SU-DHL-6 (cell line): Measurements from ENCODE around the gene ZNF229.
"Not testable (repeated sequence)": the region's sequence is repeated elsewhere in the genome, so short reads cannot be mapped to it uniquely, and the experiment has no call there.

ENCODE experiments used
- EZH2phosphoT487 ChIP-seq: fragments of 200-600 bp; sonication (generic), shearing (Covaris generic); conservative IDR thresholded peaks from 2 replicates; pipeline ENCODE4 v1.6.1; 2018; ENCODE audit warnings: mild to moderate bottlenecking, antibody characterized with exemption, low read length, moderate library complexity, mixed read lengths
- TF ChIP-seq, protein P1 (sequence below): fragments of 200-600 bp; sonication (generic); IDR thresholded peaks from one replicate; pipeline ENCODE4 v1.5.1; 2017; ENCODE audit warnings: antibody characterized with exemption, mild to moderate bottlenecking, low read length, moderate library complexity; ENCODE audit not compliant: insufficient read depth, poor library complexity, severe bottlenecking

DNA sequence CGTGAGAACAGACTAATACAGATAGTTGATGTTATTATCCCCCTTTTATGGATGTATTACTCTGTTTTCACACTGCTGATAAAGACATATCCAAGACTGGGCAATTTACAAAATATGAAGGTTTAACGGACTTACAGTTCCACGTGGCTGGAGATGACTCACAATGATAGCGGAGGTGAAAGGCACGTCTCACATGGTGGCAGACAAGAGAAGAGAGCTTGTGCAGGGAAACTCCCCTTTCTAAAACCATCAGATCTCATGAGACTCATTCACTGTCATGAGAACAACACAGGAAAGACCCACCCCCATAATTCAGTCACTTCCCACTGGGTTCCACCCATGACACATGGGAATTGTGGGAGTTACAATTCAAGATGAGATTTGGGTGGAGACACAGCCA lies 20.5 kb upstream of the ZNF229 start:
- TF ChIP-seq, protein P1, sequence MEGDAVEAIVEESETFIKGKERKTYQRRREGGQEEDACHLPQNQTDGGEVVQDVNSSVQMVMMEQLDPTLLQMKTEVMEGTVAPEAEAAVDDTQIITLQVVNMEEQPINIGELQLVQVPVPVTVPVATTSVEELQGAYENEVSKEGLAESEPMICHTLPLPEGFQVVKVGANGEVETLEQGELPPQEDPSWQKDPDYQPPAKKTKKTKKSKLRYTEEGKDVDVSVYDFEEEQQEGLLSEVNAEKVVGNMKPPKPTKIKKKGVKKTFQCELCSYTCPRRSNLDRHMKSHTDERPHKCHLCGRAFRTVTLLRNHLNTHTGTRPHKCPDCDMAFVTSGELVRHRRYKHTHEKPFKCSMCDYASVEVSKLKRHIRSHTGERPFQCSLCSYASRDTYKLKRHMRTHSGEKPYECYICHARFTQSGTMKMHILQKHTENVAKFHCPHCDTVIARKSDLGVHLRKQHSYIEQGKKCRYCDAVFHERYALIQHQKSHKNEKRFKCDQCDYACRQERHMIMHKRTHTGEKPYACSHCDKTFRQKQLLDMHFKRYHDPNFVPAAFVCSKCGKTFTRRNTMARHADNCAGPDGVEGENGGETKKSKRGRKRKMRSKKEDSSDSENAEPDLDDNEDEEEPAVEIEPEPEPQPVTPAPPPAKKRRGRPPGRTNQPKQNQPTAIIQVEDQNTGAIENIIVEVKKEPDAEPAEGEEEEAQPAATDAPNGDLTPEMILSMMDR, result not testable (repeated sequence)
- TF ChIP-seq EZH2phosphoT487, result not testable (repeated sequence)
